Activated naive CD8-positive, alpha-beta T cell (primary cell): ENCODE results near the gene LRRC4C.

ENCODE experiments used
- H3K27ac Mint-ChIP-seq: one replicate; pipeline ENCODE4 v1.8.0; 2021; ENCODE audit warnings: mixed read lengths
- H3K27me3 Mint-ChIP-seq: one replicate; pipeline ENCODE4 v1.8.0; 2021; ENCODE audit warnings: mixed read lengths
- H3K36me3 Mint-ChIP-seq: one replicate; pipeline ENCODE4 v1.8.0; 2021; ENCODE audit warnings: mixed read lengths
- H3K4me1 Mint-ChIP-seq: one replicate; pipeline ENCODE4 v1.8.0; 2021; ENCODE audit warnings: low read depth, mixed read lengths
- H3K4me3 Mint-ChIP-seq: one replicate; pipeline ENCODE4 v1.8.0; 2021; ENCODE audit warnings: mild to moderate bottlenecking, mixed read lengths
- H3K9me3 Mint-ChIP-seq: one replicate; pipeline ENCODE4 v1.8.0; 2021; ENCODE audit warnings: low read depth, mixed read lengths

LRRC4C gene

GRCh38 chr11:40286137-40286536, 1173.3 kb downstream of the LRRC4C start:
- no peaks in the 10 kb centered on the region for H3K4me1 Mint-ChIP-seq
- H3K36me3 Mint-ChIP-seq: no peaks in the 10 kb centered on the region
- H3K9me3 Mint-ChIP-seq: no peaks in the 10 kb centered on the region
- no peak overlapping the region for H3K27ac Mint-ChIP-seq
- no peak overlapping the region for H3K4me3 Mint-ChIP-seq
- H3K27me3 Mint-ChIP-seq: peaks cover 2% of the 10 kb centered on the region

- H3K27me3 Mint-ChIP-seq: peaks cover 1% of the 10 kb centered on the region
- H3K4me3 Mint-ChIP-seq: no peak overlapping the region
- H3K27ac Mint-ChIP-seq: no peak overlapping the region
- no peaks in the 10 kb centered on the region for H3K4me1 Mint-ChIP-seq
- H3K9me3 Mint-ChIP-seq: no peaks in the 10 kb centered on the region
- no peaks in the 10 kb centered on the region for H3K36me3 Mint-ChIP-seq
These were observed 1173.9 kb downstream of the LRRC4C start for GRCh38 chr11:40285558-40285957.

GRCh38 chr11:40281052-40281580, 1178.3 kb downstream of the LRRC4C start:
- H3K36me3 Mint-ChIP-seq: no peaks in the 10 kb centered on the region
- no peaks in the 10 kb centered on the region for H3K27me3 Mint-ChIP-seq

GRCh38 chr11:40280159-40281051, 1179.0 kb downstream of the LRRC4C start:
- H3K27me3 Mint-ChIP-seq: no peaks in the 10 kb centered on the region
- H3K9me3 Mint-ChIP-seq: peaks cover 12% of the 10 kb centered on the region
- no peaks in the 10 kb centered on the region for H3K36me3 Mint-ChIP-seq
- no peaks in the 10 kb centered on the region for H3K4me1 Mint-ChIP-seq
- no peak overlapping the region for H3K4me3 Mint-ChIP-seq
- no peak overlapping the region for H3K27ac Mint-ChIP-seq

More at GRCh38 chr11:40281052-40281580, 1178.3 kb downstream of the LRRC4C start:
- Mint-ChIP-seq H3K9me3 (peaks cover 12% of the 10 kb centered on the region), H3K4me3 (no peak overlapping the region), H3K27ac (no peak overlapping the region), H3K4me1 (no peaks in the 10 kb centered on the region)

GRCh38 chr11:40276960-40277359, 1182.5 kb downstream of the LRRC4C start:
- Mint-ChIP-seq H3K4me3 (no peak overlapping the region), H3K27ac (no peak overlapping the region), H3K9me3 (peaks cover 12% of the 10 kb centered on the region)

GRCh38 chr11:40274017-40274416, 1185.4 kb downstream of the LRRC4C start:
- no peaks in the 10 kb centered on the region for H3K27me3 Mint-ChIP-seq
- no peaks in the 10 kb centered on the region for H3K4me1 Mint-ChIP-seq
- no peak overlapping the region for H3K4me3 Mint-ChIP-seq
- peaks cover 7% of the 10 kb centered on the region for H3K9me3 Mint-ChIP-seq
- H3K36me3 Mint-ChIP-seq: no peaks in the 10 kb centered on the region
- no peak overlapping the region for H3K27ac Mint-ChIP-seq

More at GRCh38 chr11:40276960-40277359, 1182.5 kb downstream of the LRRC4C start:
- no peaks in the 10 kb centered on the region for H3K27me3 Mint-ChIP-seq
- no peaks in the 10 kb centered on the region for H3K4me1 Mint-ChIP-seq
- no peaks in the 10 kb centered on the region for H3K36me3 Mint-ChIP-seq

GRCh38 chr11:40273192-40273732, 1186.2 kb downstream of the LRRC4C start:
- H3K36me3 Mint-ChIP-seq: no peaks in the 10 kb centered on the region

GRCh38 chr11:40271361-40271760, 1188.1 kb downstream of the LRRC4C start:
- H3K27ac Mint-ChIP-seq: no peak overlapping the region
- H3K4me3 Mint-ChIP-seq: no peak overlapping the region
- no peaks in the 10 kb centered on the region for H3K4me1 Mint-ChIP-seq
- peaks cover 10% of the 10 kb centered on the region for H3K9me3 Mint-ChIP-seq
- H3K36me3 Mint-ChIP-seq: no peaks in the 10 kb centered on the region
- no peaks in the 10 kb centered on the region for H3K27me3 Mint-ChIP-seq

More at GRCh38 chr11:40273192-40273732, 1186.2 kb downstream of the LRRC4C start:
- peaks cover 7% of the 10 kb centered on the region for H3K9me3 Mint-ChIP-seq
- H3K4me3 Mint-ChIP-seq: no peak overlapping the region
- H3K27me3 Mint-ChIP-seq: no peaks in the 10 kb centered on the region
- H3K4me1 Mint-ChIP-seq: no peaks in the 10 kb centered on the region
- no peak overlapping the region for H3K27ac Mint-ChIP-seq

- Mint-ChIP-seq H3K4me3 (no peak overlapping the region), H3K36me3 (no peaks in the 10 kb centered on the region), H3K27me3 (no peaks in the 10 kb centered on the region), H3K9me3 (peaks cover 9% of the 10 kb centered on the region), H3K27ac (no peak overlapping the region), H3K4me1 (no peaks in the 10 kb centered on the region)
These were observed 1189.6 kb downstream of the LRRC4C start for GRCh38 chr11:40269865-40270264.

- H3K9me3 Mint-ChIP-seq: peaks cover 9% of the 10 kb centered on the region
- no peaks in the 10 kb centered on the region for H3K27me3 Mint-ChIP-seq
- H3K27ac Mint-ChIP-seq: no peak overlapping the region
- no peaks in the 10 kb centered on the region for H3K36me3 Mint-ChIP-seq
- no peak overlapping the region for H3K4me3 Mint-ChIP-seq
- H3K4me1 Mint-ChIP-seq: no peaks in the 10 kb centered on the region
These were observed 1190.9 kb downstream of the LRRC4C start for GRCh38 chr11:40268551-40268950.

- Mint-ChIP-seq H3K9me3 (peaks cover 3% of the 10 kb centered on the region), H3K4me1 (no peaks in the 10 kb centered on the region), H3K4me3 (no peak overlapping the region), H3K27ac (no peak overlapping the region), H3K36me3 (no peaks in the 10 kb centered on the region), H3K27me3 (no peaks in the 10 kb centered on the region)
These were observed 1204.0 kb downstream of the LRRC4C start for GRCh38 chr11:40255457-40255856.

GRCh38 chr11:40253166-40253565, 1206.3 kb downstream of the LRRC4C start:
- H3K9me3 Mint-ChIP-seq: peaks cover 6% of the 10 kb centered on the region
- no peaks in the 10 kb centered on the region for H3K4me1 Mint-ChIP-seq
- no peak overlapping the region for H3K4me3 Mint-ChIP-seq
- H3K36me3 Mint-ChIP-seq: no peaks in the 10 kb centered on the region
- no peaks in the 10 kb centered on the region for H3K27me3 Mint-ChIP-seq
- no peak overlapping the region for H3K27ac Mint-ChIP-seq

GRCh38 chr11:40252236-40252635, 1207.2 kb downstream of the LRRC4C start:
- Mint-ChIP-seq H3K36me3 (no peaks in the 10 kb centered on the region), H3K4me3 (no peak overlapping the region), H3K27ac (no peak overlapping the region), H3K4me1 (no peaks in the 10 kb centered on the region), H3K9me3 (peaks cover 3% of the 10 kb centered on the region), H3K27me3 (no peaks in the 10 kb centered on the region)

- Mint-ChIP-seq H3K4me3 (no peak overlapping the region), H3K36me3 (no peaks in the 10 kb centered on the region), H3K27ac (no peak overlapping the region), H3K9me3 (peaks cover 8% of the 10 kb centered on the region), H3K4me1 (no peaks in the 10 kb centered on the region), H3K27me3 (no peaks in the 10 kb centered on the region)
These were observed 1212.5 kb downstream of the LRRC4C start for GRCh38 chr11:40246983-40247382.

GRCh38 chr11:40241524-40242051, 1217.9 kb downstream of the LRRC4C start:
- H3K4me1 Mint-ChIP-seq: no peaks in the 10 kb centered on the region
- no peaks in the 10 kb centered on the region for H3K27me3 Mint-ChIP-seq
- H3K36me3 Mint-ChIP-seq: no peaks in the 10 kb centered on the region
- H3K4me3 Mint-ChIP-seq: no peak overlapping the region
- no peak overlapping the region for H3K27ac Mint-ChIP-seq
- peaks cover 16% of the 10 kb centered on the region for H3K9me3 Mint-ChIP-seq
